Measurements from ENCODE around the gene TBX19. TPM values are rescaled to one million over a fixed set of nuclear protein-coding genes. Genes with fewer than 3 reads are reported as not detected.

TBX19 gene
- total and polyA plus RNA-seq, 2 donors (not counting 1 experiment from before 2014, with no cell fraction given): 6.3 to 7.0 TPM

GRCh38 chr1:168320800-168321450 lies 40.2 kb downstream of the TBX19 start:
- ATAC-seq (ENCODE audit: low read depth) (no peak), DNase-seq (no peak)
- Mint-ChIP-seq H3K27ac (no peak overlapping the region), H3K27me3 (no peaks in the 10 kb centered on the region), H3K4me1 (no peaks in the 10 kb centered on the region), H3K4me3 (no peak overlapping the region), H3K9me3 (ENCODE audit: insufficient read depth) (no peaks in the 10 kb centered on the region)
- no peak overlapping the region for H3K27ac ChIP-seq (ENCODE audit: low read length in 2 of 2)
- H3K9ac ChIP-seq (ENCODE audit: low read length): no peak overlapping the region
- no peak overlapping the region for H3K4me2 ChIP-seq (replicated peaks; ENCODE audit: low read depth, low read length, poor library complexity, severe bottlenecking)
- H4K20me1 ChIP-seq (ENCODE audit: control insufficient read depth, insufficient read depth, low read length, poor library complexity, severe bottlenecking): no peaks in the 10 kb centered on the region
- H2AFZ ChIP-seq (ENCODE audit: insufficient read depth, low read depth, low read length, poor library complexity, severe bottlenecking): no peak overlapping the region
- no peak overlapping the region for H3K4me3 ChIP-seq (ENCODE audit: control extremely low read depth in 1 of 5, extremely low read depth in 1 of 5, insufficient read depth in 1 of 5, low read depth in 2 of 5, low read length in 4 of 5)
- TF ChIP-seq CTCF (IDR thresholded peaks at IDR 0.05) (no peak), EZH2 (IDR thresholded peaks at IDR 0.05; ENCODE audit: borderline replicate concordance, insufficient read depth, low read depth, low read length, poor library complexity, severe bottlenecking) (no peak)
- no peaks in the 10 kb centered on the region for H3K36me3 ChIP-seq (replicated peaks in 1 of 2; ENCODE audit: control extremely low read depth in 1 of 2, control insufficient read depth in 1 of 2, extremely low read depth in 1 of 2, insufficient read depth in 2 of 2, low read length in 1 of 2)
- ChIA-PET POLR2A (no interaction called here), CTCF (interaction anchor here (0.7 to 1.1 kb wide), 2 partner anchors 36 to 157 kb away, joined by 3 to 4 read pairs; no protein-coding TSS in a partner anchor)
- no peaks in the 10 kb centered on the region for H3K4me1 ChIP-seq (ENCODE audit: control insufficient read depth in 2 of 2, insufficient read depth in 2 of 2, low read length in 2 of 2)
- no peaks in the 10 kb centered on the region for H3K79me2 ChIP-seq (ENCODE audit: control insufficient read depth, insufficient read depth, low read length)
- H3K9me3 ChIP-seq (ENCODE audit: control extremely low read depth in 1 of 3, control insufficient read depth in 2 of 3, insufficient read depth in 1 of 3, low read length in 2 of 3): no peaks in the 10 kb centered on the region
- 76% methylated on average over 2 of the region's 5 CpGs for WGBS (ENCODE audit: insufficient coverage)
- intact Hi-C loops (cut with micrococcal nuclease): no loop called here
- H3K27me3 ChIP-seq (replicated peaks in 1 of 4; ENCODE audit: control extremely low read depth in 1 of 4, control insufficient read depth in 3 of 4, insufficient read depth in 4 of 4, low read length in 3 of 4): no peaks in the 10 kb centered on the region

GRCh38 chr1:168321945-168322344 lies 41.3 kb downstream of the TBX19 start:
- Histone ChIP-seq H3K27me3 (replicated peaks in 1 of 4; ENCODE audit: control extremely low read depth in 1 of 4, control insufficient read depth in 3 of 4, insufficient read depth in 4 of 4, low read length in 3 of 4) (no peaks in the 10 kb centered on the region), H3K27ac (ENCODE audit: low read length in 2 of 2) (no peak overlapping the region), H3K36me3 (replicated peaks in 1 of 2; ENCODE audit: control extremely low read depth in 1 of 2, control insufficient read depth in 1 of 2, extremely low read depth in 1 of 2, insufficient read depth in 2 of 2, low read length in 1 of 2) (no peaks in the 10 kb centered on the region), H3K4me3 (ENCODE audit: control extremely low read depth in 1 of 5, extremely low read depth in 1 of 5, insufficient read depth in 1 of 5, low read depth in 2 of 5, low read length in 4 of 5) (no peak overlapping the region), H3K79me2 (ENCODE audit: control insufficient read depth, insufficient read depth, low read length) (no peaks in the 10 kb centered on the region), H3K9ac (ENCODE audit: low read length) (no peak overlapping the region), H4K20me1 (ENCODE audit: control insufficient read depth, insufficient read depth, low read length, poor library complexity, severe bottlenecking) (no peaks in the 10 kb centered on the region), H3K4me1 (ENCODE audit: control insufficient read depth in 2 of 2, insufficient read depth in 2 of 2, low read length in 2 of 2) (no peaks in the 10 kb centered on the region), H3K4me2 (replicated peaks; ENCODE audit: low read depth, low read length, poor library complexity, severe bottlenecking) (no peak overlapping the region), H2AFZ (ENCODE audit: insufficient read depth, low read depth, low read length, poor library complexity, severe bottlenecking) (no peak overlapping the region), H3K9me3 (ENCODE audit: control extremely low read depth in 1 of 3, control insufficient read depth in 2 of 3, insufficient read depth in 1 of 3, low read length in 2 of 3) (no peaks in the 10 kb centered on the region)
- ChIA-PET CTCF (interaction anchor here (0.7 to 1.1 kb wide), 2 partner anchors 158 to 237 kb away, joined by 3 to 4 read pairs; no protein-coding TSS in a partner anchor), POLR2A (no interaction called here)
- WGBS (ENCODE audit: insufficient coverage): no CpG with 5 or more reads among the region's 1 CpG
- Mint-ChIP-seq H3K9me3 (ENCODE audit: insufficient read depth) (no peaks in the 10 kb centered on the region), H3K4me3 (no peak overlapping the region), H3K27ac (no peak overlapping the region), H3K4me1 (no peaks in the 10 kb centered on the region), H3K27me3 (no peaks in the 10 kb centered on the region)
- ATAC-seq (ENCODE audit: low read depth) (no peak), DNase-seq (no peak)
- intact Hi-C loops (cut with micrococcal nuclease): no loop called here
- no peak for TF ChIP-seq CTCF (IDR thresholded peaks at IDR 0.05)
- no peak for TF ChIP-seq EZH2 (IDR thresholded peaks at IDR 0.05; ENCODE audit: borderline replicate concordance, insufficient read depth, low read depth, low read length, poor library complexity, severe bottlenecking)
